HG03469 (cell line): ENCODE data around the gene KIF4B.
"Not testable (repeated sequence)": the region's sequence is repeated elsewhere in the genome, so short reads cannot be mapped to it uniquely, and the experiment has no call there.

Experiments
- ATAC-seq: cut with Tn5 transposase; IDR thresholded peaks from one replicate; pipeline ENCODE4 v1.9.1; 2021; ENCODE audit warnings: mild to moderate bottlenecking, moderate library complexity, moderate number of reproducible peaks; ENCODE audit not compliant: unreplicated experiment

Gene KIF4B, protein sequence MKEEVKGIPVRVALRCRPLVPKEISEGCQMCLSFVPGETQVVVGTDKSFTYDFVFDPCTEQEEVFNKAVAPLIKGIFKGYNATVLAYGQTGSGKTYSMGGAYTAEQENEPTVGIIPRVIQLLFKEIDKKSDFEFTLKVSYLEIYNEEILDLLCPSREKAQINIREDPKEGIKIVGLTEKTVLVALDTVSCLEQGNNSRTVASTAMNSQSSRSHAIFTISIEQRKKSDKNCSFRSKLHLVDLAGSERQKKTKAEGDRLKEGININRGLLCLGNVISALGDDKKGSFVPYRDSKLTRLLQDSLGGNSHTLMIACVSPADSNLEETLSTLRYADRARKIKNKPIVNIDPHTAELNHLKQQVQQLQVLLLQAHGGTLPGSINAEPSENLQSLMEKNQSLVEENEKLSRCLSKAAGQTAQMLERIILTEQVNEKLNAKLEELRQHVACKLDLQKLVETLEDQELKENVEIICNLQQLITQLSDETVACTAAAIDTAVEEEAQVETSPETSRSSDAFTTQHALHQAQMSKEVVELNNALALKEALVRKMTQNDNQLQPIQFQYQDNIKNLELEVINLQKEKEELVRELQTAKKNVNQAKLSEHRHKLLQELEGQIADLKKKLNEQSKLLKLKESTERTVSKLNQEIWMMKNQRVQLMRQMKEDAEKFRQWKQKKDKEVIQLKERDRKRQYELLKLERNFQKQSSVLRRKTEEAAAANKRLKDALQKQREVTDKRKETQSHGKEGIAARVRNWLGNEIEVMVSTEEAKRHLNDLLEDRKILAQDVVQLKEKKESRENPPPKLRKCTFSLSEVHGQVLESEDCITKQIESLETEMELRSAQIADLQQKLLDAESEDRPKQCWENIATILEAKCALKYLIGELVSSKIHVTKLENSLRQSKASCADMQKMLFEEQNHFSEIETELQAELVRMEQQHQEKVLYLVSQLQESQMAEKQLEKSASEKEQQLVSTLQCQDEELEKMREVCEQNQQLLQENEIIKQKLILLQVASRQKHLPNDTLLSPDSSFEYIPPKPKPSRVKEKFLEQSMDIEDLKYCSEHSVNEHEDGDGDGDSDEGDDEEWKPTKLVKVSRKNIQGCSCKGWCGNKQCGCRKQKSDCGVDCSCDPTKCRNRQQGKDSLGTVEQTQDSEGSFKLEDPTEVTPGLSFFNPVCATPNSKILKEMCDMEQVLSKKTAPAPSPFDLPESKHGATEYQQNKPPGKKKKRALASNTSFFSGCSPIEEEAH

DNA sequence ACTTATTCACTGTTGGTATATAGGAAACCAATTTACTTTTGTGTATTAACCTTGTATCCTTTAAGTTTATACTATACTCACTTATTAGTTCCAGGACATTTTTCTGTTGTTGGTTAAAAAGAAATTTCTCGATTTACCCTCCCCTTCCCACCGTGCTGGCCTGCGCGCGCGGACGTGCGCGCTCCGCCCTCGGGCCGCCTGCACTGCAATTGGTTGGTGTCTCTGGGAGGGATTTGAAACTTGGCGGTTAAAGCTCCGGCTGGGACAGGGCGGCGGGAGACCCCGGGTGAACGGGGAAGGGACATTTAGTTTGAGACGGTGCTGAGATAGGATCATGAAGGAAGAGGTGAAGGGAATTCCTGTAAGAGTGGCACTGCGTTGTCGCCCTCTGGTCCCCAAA, at the start of gene KIF4B:
Gene KIF4B, plus strand, starts transcription at position 230 of the 400 bp plus-strand sequence. Its CDS starts 105 bp downstream, at position 335.
- no peak for ATAC-seq

DNA sequence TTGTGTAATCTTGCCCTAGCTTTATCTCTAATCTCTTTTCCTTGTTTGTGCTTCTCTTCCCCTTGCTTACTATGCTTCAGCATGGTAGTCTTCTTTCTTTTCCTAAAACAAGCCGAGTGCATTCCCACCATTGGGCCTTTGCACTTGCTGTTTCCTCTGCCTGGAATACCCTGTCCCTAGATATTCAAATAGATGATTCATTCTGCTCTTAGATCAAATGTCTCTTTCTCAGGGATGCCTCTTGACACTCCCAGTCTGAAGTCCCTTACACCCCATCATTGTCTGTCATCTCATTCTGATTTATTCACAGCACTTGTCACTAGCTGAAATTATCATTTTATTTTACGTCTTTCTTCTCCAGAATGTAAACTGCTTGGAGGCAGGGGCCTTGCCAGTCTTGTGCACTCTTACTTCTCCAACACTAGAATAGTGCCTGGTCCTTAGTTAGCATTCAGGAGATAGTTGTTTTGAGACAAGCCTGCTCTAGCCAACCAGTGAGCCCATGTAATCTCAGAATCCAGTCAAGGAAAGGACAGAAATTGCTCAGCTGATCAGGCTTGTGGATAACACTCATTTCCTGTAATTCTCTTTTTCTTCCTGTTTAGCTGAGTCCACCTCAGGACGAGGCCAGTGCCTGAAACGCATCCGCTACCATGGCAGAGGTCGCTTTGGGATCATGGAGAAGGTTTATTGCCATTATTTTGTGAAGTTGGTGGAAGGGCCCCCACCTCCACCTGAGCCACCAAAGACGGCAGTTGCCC, 47.3 kb upstream of the KIF4B start:
- no peak for ATAC-seq

DNA sequence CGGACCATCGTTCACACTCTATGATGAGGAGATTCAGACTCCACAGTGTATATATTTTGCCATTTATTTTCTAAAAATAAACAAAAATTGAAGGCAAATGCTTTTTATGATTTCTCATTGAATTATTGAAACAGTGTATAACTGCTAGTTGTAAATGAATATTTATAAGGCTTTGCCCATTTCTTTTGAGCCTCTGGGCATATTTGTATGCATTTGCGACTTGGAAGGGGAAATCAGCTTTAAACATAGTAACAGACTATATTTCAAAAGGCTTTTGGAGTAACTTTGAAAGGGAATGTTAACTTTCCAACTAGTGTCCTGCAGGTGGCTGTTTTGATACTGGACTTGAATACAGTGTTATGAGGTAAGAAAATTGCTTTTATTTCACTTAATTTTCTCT, 46.7 kb upstream of the KIF4B start:
- no peak for ATAC-seq

DNA sequence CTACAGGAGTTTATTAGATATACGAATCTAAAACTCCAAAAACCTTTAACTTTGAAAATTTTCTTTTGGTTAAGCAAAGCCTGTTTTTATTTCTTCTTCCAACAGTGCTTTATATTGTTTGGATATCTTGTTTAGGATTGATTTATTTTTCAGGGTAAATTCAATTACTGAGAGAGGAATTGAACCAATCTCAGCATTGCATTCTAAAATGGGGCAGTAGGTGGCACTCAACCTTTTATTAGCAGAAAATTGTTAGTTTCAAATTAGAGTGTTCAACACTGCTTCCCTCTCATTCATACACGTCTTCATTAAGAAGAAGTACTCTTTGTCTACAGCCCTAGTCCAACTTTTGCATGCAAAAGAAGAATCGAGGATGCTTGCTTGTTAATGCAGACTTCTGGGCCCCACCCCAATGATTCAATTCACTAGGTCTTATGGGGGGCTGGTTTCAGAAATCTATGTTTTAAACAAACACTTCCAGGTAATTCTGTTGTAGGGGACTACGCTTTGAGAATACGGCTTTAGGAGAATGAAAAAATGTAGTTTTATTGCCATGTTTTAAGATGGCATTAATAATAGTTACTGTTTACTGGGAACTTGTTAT, 46.0 kb upstream of the KIF4B start:
- ATAC-seq = no peak

DNA sequence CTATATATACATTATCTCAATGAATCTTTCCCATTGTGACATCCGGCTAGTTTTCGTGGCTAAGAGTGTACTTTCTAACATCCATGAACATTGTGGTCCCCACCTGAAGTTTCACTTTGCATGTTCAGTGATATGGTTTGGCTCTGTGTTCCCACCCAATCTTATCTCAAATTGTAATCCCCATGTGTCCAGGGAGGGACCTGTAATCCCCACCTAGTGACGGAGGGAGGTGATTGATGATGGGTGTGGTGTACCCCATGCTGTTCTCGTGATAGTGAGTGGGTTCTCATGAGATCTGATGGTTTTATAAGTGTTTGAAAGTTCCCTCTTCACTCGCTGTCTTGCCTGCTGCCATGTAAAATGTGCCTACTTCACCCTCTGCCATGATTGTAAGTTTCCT, 44.6 kb upstream of the KIF4B start:
- no peak for ATAC-seq

DNA sequence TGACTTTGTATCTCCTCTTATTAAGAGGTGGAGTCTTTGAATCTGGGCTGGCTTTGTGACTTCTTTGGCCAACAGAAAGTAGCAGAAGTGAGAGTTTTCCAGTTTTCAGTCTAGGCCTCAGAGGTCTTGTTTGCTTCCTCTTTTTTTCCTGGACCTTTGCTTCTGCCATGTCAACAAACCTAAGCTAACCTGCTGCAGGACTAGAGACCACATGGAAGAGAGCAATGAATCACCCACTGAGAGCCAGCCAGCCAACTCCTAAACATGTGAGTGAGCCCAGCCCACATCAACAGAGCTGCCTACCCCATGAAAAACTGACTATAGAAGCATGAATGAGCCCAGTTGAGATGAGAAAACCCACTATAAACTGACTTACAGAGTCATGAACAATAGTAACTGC, 42.8 kb upstream of the KIF4B start:
- no peak for ATAC-seq

DNA sequence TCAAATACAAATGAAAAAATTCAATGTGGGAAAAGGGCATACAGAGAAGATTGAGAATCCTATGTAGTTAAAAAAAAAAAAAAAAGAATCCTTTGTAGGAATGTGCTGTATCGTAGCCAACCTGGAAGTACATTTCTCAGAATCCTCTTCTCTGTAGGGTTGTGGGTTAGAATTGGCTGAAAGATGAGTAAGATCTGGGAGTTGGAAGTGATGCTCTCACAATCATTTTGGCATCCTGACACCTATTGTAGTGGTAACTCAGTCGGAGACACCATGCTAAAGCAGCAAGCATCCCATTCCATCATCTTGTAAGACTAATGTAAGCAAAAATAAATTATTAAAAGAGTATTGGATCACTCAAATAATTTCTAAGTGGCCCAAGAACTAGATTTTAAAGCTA, 42.1 kb upstream of the KIF4B start:
- ATAC-seq = no peak

DNA sequence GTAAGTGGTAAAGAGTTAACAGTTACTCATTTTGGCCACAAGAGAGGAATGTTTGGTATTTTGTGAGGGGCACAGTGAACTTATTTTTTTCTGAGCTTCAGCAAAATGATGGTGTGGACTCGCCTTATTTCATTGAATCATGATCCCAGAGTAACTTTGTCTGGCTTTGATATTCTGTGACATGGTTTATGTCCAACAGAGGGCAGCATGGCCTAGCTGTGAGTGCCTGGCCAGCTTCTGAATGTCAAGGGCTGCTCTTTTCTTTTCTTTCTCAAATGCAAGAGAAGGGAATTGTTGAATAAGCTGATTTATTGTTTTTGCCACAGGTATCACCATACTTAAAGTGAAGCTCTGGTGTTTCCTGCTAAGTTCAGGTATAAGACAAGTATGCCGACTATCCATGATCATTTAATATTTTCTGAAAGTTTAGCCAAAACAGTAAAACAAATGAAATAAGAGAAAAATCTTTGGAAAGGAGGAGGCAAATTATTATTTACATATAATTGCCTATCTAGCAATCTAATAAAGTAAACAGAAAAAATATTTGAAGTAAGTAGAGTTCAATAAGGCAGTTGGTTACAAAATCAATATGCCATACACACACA, 41.0 kb upstream of the KIF4B start:
- ATAC-seq = no peak

DNA sequence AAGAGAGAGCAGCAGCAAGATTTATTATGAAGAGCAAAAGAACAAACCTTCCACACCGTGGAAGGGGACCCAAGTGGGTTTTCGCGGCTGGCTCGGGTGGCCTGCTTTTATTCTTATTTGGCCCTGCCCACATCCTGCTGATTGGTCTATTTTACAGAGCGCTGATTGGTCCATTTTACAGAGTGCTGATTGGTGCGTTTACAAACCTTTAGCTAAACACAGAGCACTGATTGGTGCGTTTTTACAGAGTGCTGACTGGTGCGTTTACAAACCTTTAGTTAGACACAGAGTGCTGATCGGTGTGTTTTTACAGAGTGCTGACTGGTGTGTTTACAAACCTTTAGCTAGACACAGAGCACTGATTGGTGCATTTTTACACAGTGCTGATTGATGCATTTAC, 37.5 kb upstream of the KIF4B start:
- not testable (repeated sequence) for ATAC-seq

DNA sequence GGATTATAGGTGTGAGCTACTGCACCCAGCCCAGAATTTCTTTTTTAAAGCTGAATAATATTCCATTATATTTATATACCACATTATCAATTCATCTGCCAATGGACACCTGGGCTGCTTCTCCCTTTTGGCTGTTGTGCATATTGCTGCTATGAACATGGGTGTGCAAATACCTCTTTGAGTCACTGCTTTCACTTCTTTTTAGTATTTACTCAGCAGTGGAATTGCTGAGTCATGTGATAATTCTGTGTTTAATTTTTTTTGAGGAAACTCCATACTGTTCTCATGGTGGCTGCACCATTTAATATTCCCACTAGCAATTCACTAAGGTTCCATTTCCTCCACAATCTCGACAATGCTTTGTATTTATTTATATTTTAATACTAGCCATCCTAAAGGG, 36.1 kb upstream of the KIF4B start:
- no peak for ATAC-seq

DNA sequence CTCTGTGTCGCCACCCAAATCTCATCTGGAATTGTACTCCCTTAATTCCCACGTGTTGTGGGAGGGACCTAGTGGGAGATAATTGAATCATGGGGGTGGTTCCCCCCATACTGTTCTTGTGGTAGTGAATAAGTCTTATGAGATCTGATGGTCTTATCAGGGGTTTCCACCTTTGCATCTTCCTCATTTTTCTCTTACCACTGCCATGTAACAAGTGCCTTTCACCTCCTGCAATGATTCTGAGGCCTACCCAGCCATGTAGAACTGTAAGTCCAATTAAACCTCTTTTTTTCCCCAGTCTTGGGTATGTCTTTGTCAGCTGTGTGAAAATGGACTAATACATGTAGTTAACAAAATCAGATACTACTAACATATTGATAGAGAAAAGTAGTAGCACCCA, 35.3 kb upstream of the KIF4B start:
- not testable (repeated sequence) for ATAC-seq

DNA sequence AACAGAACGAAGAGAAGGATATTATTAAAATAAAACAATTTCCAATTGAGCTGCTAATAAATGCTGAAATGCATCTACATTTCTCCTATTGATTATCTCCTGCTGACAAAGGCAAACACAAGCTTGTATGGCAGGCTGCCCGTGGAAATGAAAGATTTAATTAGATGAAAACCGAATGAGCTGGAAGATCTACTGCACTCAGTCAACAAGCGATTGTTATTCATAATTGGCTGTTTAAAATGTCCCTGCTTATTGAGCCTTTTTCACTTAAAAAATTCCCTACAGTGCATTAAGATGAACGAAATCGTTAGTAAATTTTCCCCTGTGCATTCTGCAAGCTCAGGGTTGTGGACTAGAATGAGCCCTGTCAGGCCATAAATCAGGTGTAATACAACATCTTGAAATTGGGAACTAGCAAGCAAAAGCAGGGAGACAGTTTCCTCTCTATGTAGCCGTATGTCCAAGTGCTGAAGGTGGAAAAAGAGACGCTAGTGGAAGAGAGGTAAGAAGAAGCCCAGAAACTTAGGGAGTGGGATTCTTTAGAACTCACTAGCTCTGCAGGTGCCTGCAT, 28.5 kb upstream of the KIF4B start:
- no peak for ATAC-seq

DNA sequence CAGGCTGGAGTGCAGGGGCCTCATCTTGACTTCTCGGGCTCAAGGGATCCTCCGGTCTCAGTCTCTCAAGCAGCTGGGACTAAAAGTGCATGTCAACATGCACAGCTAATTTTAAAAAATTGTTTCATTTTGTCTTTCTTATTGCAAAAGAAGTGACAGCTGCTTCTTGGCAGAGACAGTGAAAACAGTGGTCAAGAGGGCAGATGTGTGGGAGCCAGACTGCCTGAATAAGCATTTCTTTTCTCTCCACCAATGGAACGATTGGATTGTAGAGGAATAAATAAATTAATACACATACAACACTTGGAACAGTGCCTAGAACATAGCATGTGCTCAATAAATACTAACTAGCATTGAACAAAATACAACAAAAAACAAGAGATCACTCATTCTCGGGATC, 27.4 kb upstream of the KIF4B start:
- ATAC-seq = no peak

DNA sequence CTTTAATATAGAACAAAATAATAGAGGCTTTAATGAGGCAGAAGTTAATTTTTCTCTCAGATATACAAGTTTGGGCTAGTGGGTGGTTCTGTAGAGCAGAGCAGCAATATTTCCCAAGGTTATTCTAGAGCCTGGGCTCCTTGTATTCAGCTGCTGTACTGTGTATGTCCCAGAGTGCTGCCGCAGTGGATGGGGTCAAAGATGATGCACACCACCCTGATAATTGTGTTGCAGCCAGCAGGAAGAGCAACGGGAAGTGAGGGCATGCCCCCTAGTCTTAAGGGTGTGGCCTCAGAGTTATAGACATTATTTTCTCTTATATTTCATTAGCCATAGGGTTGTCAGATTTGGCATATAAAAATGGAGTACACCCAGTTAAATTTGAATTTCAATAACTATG, 23.9 kb upstream of the KIF4B start:
- no peak for ATAC-seq

DNA sequence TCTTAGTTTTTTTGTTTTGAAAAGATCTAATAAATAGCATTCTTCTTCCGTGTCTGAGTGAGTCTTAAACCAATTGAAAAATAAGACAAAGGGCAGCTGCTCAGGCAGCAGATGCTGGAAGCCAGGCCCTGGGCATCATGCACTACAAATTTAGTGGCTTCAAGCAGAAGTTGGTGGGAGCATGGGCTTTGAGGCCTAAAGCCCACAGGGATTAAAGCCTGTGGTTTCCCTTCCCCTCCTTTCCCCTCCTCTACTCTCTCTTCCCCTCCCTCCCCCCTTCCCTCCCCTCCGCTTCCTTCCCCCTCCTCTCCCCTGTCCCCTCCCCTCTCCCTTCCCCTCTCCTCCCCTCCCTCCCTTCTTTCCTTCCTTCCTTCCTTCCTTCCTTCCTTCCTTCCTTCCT, 20.1 kb upstream of the KIF4B start:
- ATAC-seq = no peak

DNA sequence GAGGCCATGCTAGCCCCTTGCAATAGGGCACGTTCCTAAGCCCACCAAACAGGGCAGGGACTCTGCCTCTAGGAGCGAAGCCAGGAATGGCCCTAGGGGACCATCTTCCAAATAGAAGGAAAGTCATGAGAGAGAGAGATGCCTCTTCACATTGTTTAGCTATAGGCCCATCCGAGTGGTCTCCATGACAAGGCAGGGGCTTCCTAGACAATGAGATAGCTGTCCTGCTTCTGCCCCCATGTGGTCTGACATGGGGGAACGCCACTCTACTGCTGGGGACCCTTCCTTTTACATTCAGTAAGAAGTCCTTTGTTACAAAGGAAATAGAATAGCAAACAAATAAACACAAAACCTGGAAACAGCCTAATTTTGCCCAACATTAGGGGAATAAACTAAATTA, 17.9 kb upstream of the KIF4B start:
- no peak for ATAC-seq

DNA sequence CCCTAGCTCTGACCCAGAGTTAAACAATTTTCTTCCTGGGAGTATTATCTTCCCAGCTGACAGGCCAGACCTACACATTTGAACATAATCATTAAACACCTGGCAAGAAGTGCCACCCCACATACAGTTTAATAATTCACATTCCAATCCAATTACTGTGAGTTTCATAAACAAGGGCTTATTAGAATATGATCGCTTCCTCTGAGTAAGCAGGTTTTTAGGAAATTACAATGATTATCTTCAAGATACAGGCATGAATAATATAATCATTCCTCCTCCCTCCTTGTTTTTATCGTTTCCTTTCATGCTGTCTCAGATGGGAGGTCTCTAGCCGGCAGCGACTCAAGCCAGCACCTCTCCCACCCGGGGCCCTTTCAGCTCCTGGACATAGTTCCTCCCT, 15.8 kb upstream of the KIF4B start:
- no peak for ATAC-seq

DNA sequence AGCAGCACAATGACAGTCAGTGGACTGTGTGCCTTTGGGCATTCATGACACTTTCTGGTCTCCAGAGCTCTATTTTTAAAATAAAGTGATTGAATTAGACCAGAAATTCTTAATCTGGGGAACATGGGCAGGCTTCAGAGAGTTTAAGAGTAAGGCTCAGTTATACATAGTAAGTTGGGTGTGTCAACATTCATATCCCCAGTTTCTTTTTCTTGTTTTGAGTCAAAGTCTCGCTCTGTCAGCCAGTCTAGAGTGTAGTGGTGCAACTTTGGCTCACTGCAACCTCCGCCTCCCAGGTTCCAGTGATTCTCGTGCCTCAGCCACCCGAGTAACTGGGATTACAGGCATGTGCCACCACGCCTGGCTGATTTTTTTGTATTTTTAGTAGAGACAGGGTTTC, 13.7 kb upstream of the KIF4B start:
- ATAC-seq = peak; percentile 54

DNA sequence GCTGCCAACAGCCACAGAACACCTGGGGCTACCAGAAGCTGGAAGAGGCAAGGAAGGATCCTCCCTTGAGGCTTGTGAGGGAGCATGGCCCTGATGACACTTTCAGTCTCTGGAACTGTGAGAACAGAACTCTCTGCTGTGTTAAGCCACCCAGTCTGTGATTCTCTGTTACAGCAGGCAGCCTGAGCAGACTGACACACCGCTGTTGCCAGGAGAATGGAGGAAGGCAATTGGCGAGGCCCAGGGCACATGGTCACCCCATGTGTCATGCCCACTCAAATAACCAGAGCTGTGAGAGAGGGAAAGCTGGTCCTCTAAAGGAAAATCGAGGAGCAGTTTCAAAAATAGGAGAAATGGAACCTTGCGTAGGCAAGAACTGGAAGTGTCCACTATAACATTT, 12.0 kb upstream of the KIF4B start:
- no peak for ATAC-seq
